HG03469 (cell line): ENCODE measurements around the gene CD40.

Source experiments
- ATAC-seq: cut with Tn5 transposase; IDR thresholded peaks from one replicate; pipeline ENCODE4 v1.9.1; 2021; ENCODE audit warnings: mild to moderate bottlenecking, moderate library complexity, moderate number of reproducible peaks; ENCODE audit not compliant: unreplicated experiment

The CD40 gene

DNA sequence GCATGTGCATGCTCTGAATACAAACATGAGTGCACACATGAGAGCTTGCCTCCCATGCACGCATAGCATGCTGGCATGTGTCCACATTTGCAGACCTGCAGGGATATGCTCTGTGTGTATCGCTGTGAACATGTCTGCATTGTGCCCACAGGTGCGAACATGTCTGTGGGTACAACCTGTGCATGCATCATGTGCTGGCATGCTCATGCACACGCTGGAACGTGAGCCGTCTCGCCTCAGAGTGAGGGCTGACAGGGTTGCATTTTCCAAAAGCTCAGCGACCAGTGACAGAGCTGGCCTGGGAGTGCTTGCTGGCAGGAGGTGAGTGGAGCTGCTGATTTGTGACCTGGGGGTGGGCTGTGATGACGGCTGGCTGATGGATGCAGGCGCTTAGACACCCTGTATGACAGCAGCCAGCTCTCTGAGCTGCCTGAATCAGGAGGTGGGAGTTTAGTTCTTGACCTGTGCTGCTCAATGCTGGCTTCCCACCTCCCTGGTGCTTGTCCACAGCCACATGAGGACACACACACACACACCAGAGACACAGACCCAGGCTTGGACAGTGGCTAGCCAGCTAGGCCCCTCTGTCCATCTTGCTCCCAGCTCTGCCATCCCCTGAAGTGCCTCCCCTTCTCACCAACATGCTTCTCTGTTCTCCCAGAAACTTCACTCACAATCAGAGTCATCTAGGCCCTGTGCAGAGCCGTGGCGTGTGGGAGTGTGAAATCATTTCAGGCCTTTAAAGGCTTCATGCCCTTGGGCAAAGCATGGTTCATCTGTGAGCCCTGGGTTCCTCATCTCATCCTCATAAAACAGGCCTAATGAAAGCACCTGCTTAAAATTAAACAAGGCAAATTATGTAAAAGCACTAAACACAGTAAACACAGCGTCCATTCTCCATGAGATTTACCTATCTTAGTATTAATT lies 51.4 kb downstream of the CD40 start:
- ATAC-seq, result no peak

- no peak for ATAC-seq
Measured at GRCh38 chr20:46171476-46171875, 53.4 kb downstream of the CD40 start.

- ATAC-seq, result no peak
Measured at GRCh38 chr20:46171909-46172308, 53.8 kb downstream of the CD40 start.

- no peak for ATAC-seq
Measured at GRCh38 chr20:46172455-46172854, 54.3 kb downstream of the CD40 start.

DNA sequence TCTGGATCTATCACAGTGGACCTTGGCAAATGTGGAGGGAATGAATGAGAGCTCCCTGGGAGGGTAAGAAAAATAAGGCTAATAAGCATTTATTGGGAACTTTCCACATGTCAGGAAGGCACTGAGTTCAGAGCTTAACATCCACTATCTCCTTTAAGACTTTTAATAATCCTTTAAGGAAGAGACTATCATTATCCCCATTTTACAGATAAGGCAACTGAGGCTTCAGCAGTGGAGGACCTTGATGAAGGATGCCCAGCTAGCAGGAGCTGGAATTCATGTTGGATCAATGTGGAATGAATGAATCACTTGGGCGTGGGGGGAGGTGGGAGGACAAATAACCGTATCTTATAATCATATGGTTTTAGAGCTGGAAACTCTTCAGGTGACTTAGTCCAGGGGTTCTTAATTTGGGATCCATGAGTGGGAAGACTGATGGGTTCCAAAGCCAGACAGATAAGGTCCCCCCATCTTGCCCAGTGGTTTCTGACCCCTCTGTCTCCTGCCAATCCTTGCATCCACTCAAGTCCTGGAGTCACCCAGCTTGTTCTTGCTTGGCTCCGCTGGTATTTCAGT lies 54.9 kb downstream of the CD40 start:
- ATAC-seq, result no peak

DNA sequence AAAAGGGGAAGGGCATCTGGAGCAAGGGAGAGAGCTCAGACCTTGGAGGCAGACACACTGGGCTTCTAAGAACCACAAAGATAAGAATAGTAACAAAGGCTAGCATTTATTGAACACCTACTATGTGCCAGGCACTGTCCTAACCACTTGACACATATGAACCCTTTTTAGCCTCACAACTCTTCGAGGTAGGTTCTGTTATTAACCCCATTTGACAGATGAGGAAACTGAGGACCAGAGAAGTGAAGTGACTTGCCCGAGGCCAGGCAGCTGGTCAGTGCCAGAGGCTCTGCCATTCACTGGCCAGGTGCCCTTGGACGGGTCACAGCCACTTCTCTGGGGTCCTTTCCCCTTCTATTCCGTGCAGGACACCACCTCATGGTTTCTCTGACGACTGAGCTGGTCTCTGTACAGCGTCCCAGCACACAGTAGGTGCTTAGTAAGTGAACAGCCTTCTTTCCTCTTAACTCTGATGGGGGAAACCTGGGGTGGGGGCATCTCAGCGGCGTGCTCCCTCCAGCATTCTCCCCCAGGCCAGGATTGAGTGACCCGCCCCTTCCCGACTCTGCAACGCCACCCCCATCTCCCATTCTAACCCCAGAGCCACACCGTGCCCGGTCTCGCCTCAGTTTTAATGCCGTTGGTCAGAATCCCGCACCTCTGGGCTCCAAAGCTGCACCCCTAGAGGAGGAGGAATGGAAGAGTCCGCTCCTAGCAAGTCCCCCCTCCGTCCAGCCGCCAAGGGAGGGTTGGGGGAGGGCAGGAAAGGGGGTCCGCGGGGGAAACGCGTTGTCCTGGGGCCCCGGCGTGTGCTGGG lies 55.7 kb downstream of the CD40 start:
- ATAC-seq, result no peak

DNA sequence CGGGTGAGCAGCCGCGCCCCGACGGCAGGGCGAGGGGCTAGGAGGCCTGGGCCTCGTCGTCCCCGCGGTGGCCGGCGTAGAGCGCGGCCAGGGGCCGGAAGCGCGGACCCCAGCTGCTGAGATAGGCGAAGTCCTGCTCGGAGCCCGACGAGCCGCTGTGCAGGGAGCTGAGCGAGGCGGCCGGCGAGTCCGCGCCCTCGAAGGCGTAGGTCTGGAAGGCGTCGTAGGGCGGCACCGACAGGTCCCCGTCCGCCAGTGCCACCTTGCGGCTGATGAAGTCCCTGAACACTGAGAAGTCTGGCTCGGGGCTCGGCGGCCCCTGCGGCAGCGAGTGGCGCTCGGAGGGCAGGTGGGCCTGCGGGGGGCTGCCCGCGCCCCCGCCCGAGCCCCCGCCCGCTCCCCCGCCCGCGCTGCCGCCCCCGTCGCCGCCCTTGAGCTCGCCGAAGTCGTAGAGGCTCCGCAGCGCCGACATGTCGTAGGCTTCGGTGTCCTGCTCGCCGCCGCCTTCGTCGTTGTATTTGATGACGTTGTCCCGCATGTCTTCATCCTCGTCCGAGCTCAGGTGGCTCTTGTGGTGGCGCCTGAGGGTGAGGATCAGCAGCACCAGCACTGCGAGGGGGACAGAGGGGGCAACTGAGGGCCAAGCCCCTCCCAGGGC lies 56.5 kb downstream of the CD40 start:
- ATAC-seq, result no peak

- no peak for ATAC-seq
Measured at GRCh38 chr20:46175127-46175494, 57.0 kb downstream of the CD40 start.

DNA sequence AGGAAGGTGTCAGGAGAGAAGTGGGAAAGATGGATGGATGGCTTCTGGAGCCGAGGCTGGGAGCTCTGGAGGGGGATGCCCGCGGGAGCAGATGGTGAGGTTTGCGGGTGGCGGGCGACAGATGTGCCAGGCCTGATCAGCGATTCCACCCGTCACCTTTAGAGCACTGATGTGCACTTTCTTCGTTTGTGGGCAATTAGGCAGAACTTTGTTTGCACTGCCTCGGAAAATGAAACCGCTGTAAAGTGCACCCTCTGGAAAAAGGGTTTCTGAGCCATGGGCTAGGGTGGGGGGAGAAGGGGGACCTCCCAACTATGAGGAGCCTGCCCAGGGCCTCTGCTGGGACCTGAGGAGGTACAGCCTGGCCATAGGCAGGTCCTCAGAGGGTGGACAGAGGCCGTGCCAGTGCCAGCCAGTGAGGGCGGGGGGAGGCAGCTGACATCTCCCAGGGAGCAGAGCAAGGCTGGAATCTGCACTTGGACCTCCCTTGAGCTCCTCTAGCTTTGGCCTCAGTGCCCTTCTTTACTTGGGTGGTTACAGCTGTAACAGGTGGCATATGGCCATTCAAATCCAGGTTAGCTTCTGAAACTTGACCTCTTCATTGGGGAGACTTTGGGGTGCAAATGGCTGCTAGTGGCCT lies 58.7 kb downstream of the CD40 start:
- ATAC-seq, result no peak

DNA sequence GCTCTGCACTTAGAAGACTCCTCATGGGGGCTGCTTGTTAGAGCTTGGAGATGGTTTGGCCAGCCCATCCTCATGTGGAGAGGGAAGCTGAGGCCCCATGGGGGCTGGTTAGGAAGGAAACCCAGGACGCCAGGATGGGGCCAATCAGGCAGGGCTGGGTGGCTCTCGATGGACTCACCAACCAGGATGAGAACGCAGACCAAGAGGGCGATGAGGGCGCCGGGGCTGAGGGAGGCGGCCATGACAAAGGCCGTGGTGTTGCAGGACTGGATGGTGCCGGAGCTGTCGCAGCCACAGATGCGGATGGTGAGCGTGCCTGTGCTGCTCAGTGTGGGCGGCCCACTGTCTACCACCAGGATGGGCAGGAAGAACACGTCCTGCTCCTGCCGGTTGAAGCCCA lies 59.7 kb downstream of the CD40 start:
- ATAC-seq, result no peak

DNA sequence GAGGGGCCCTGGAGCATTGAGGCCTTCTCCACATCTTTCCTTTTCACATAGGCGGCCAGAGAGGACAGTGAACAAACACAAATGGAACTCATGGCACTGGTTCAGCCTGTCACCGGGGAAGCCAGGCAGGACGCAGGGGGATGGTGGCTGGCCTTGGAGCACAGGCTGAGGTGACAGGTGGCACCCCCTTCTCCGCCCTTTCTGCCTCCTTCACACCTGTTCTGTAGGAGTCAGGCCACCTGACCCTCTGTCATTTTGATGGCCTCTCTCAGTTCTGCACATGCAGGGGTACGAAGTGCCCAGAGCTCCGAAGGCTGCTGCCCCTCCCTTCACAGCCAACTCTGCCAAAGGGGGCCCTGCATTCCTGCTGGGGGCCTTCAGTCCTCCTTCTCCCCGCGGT lies 60.8 kb downstream of the CD40 start:
- ATAC-seq, result no peak
